ENCODE measurements around the gene HSPB3.

GRCh38 chr5:54480296-54480695 is 24.8 kb downstream of the HSPB3 start:
- TF ChIP-seq POLR2A (IDR thresholded peaks at IDR 0.05; ENCODE audit: low read length) = no peak
- TF ChIP-seq GATA1 (IDR thresholded peaks at IDR 0.05; ENCODE audit: low read depth, low read length) = no peak
